PC-9 (cell line): ENCODE measurements around the gene RHOD. TPM values are rescaled to one million over a fixed set of nuclear protein-coding genes. Genes with fewer than 3 reads are reported as not detected.

Experiments used
- BruUV-seq: library from RNA; stranded (reverse); fragments of 400-500 nt; replicated peaks from 2 replicates; lab custom pipeline; 2021; lab: Mats Ljungman, UMichigan
- CTCF ChIA-PET: fragments of 300-600 bp; sonication (Branson Sonifier 250); formaldehyde crosslinking; loops from one replicate; lab custom pipeline; 2022; ENCODE audit warnings: antibody characterized with exemption; lab: Charles Lee
- POLR2A ChIA-PET: fragments of 300-600 bp; sonication (Branson Sonifier 250); formaldehyde crosslinking; loops from one replicate; lab custom pipeline; 2022; ENCODE audit warnings: antibody characterized with exemption; ENCODE audit not compliant: unreplicated experiment; lab: Charles Lee
- DNase-seq, 2 experiments: peaks; one replicate each; pipeline versions ENCODE4 v3.0.0 to v3.0.0-alpha.2; 2015 to 2022; ENCODE audit warnings: mixed read lengths in 1 of 2
- H2AFZ ChIP-seq: fragments of 200-600 bp; sonication (generic); 2 replicates; pipeline ENCODE4 v1.8.1; 2017; ENCODE audit warnings: antibody characterized with exemption
- H3F3A ChIP-seq: fragments of 200-600 bp; sonication (generic); 2 replicates; pipeline ENCODE4 v1.8.1; 2017; ENCODE audit warnings: antibody characterized with exemption, mild to moderate bottlenecking, low read depth; ENCODE audit not compliant: insufficient read depth
- H3K27ac ChIP-seq: fragments of 200-600 bp; sonication (generic); 2 replicates; pipeline ENCODE4 v1.6.1; 2016; ENCODE audit warnings: mixed run types
- H3K27me3 ChIP-seq: fragments of 200-600 bp; sonication (generic); 2 replicates; pipeline ENCODE4 v1.6.1; 2016; ENCODE audit warnings: low read depth, mixed run types; ENCODE audit not compliant: insufficient read depth
- H3K36me3 ChIP-seq: fragments of 200-600 bp; sonication (generic); 2 replicates; pipeline ENCODE4 v1.6.1; 2016; ENCODE audit warnings: low read depth, mixed run types
- H3K4me1 ChIP-seq: fragments of 200-600 bp; sonication (generic); replicated peaks from 2 replicates; pipeline ENCODE4 v1.6.1; 2016; ENCODE audit warnings: mixed run types; ENCODE audit not compliant: insufficient read depth
- H3K4me2 ChIP-seq: fragments of 200-600 bp; sonication (generic); 2 replicates; pipeline ENCODE4 v1.6.1; 2017; ENCODE audit warnings: mixed run types
- H3K4me3 ChIP-seq: fragments of 200-600 bp; sonication (generic); 2 replicates; pipeline ENCODE4 v1.6.1; 2016; ENCODE audit warnings: mixed run types
- H3K79me2 ChIP-seq: fragments of 200-600 bp; sonication (generic); 2 replicates; pipeline ENCODE4 v1.6.1; 2017; ENCODE audit warnings: low read depth, mixed run types
- H3K9me2 ChIP-seq: fragments of 200-600 bp; sonication (generic); 2 replicates; pipeline ENCODE4 v1.8.1; 2017; ENCODE audit warnings: mild to moderate bottlenecking; ENCODE audit not compliant: insufficient read depth
- H3K9me3 ChIP-seq: fragments of 200-600 bp; sonication (generic); 2 replicates; pipeline ENCODE4 v1.8.1; 2016; ENCODE audit warnings: low read depth; ENCODE audit not compliant: insufficient read depth
- H4K20me1 ChIP-seq: fragments of 200-600 bp; sonication (generic); 2 replicates; pipeline ENCODE4 v1.8.1; 2017; ENCODE audit not compliant: insufficient read depth
- EZH2 ChIP-seq: fragments of 200-600 bp; sonication (generic); IDR thresholded peaks from 2 replicates; pipeline ENCODE4 v1.8.0; 2017; ENCODE audit warnings: antibody characterized with exemption, low read depth
- intact Hi-C: fragments of 100-400 bp; cut with micrococcal nuclease; formaldehyde crosslinking; loops from one replicate; pipeline ENCODE4 v1.10.0; 2022; ENCODE audit not compliant: unreplicated experiment
- total RNA-seq: library from RNA; stranded (reverse); gene quantifications from 2 replicates; pipeline ENCODE4 v1.2.3, GENCODE V29; 2021
- TF ChIP-seq, protein P1 (sequence below): fragments of 200-600 bp; sonication (generic); conservative IDR thresholded peaks from 2 replicates; pipeline ENCODE4 v1.6.1; 2017; ENCODE audit warnings: mixed run types, antibody characterized with exemption, mild to moderate bottlenecking, moderate library complexity

Gene RHOD
- total RNA-seq, 1 experiment from 2014 or later, result 127 TPM

DNA sequence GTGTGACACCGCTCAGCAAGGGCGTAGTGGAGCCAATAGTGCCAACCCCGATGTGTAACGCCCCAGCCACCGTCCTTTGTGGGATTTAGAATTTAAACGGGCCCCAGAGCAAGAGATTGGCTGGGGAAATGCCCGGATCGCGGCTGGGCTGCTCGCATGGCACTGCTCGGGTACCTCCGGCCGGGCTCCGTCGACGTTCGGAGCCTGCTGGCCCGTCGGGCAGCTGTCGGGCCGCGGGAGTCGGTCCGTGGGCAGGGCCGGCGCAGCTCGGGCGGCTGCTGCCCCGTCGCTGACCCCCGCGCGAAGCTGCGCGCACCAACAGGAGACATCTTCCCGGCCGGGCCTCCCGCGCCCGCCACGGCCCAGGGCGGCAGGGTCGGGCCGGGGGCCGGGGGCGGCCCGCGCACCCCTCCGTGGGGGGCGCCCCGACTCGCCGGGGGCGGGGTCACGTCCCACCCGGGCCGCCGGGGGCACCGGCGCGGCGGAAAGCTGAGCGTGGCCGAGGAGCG, 61.1 kb downstream of the RHOD start:
- Histone ChIP-seq H3K9me3 (no peaks in the 10 kb centered on the region), H3K4me2 (peak overlapping the region; percentile 83; the same call in 1 of the 2 replicates), H3K36me3 (no peaks in the 10 kb centered on the region), H3K4me1 (peaks cover 13% of the 10 kb centered on the region), H4K20me1 (peaks cover 17% of the 10 kb centered on the region), H2AFZ (no peak overlapping the region; the same call in 1 of the 2 replicates), H3F3A (peaks cover 32% of the 10 kb centered on the region; the same call in 1 of the 2 replicates), H3K27me3 (no peaks in the 10 kb centered on the region), H3K27ac (no peak overlapping the region), H3K79me2 (peaks cover 34% of the 10 kb centered on the region), H3K4me3 (no peak overlapping the region; the same call in 1 of the 2 replicates), H3K9me2 (no peaks in the 10 kb centered on the region)
- intact Hi-C loops, result loop anchor here (2.0 to 5.0 kb wide), 2 partner anchors 35 to 63 kb away; no protein-coding TSS in a partner anchor
- CTCF ChIA-PET, result interaction anchor here (0.6 to 1.0 kb wide), 2 partner anchors 264 to 445 kb away, joined by 4 to 10 read pairs; no protein-coding TSS in a partner anchor
- POLR2A ChIA-PET, result interaction anchor here (0.5 to 0.6 kb wide), 3 partner anchors 12 to 128 kb away, joined by 3 to 27 read pairs (median 4); no protein-coding TSS in a partner anchor
- no TSS peak for BruUV-seq
- peak in 1 of 2 experiments; percentile 33 for DNase-seq
- no peak for TF ChIP-seq EZH2
- TF ChIP-seq, protein P1, sequence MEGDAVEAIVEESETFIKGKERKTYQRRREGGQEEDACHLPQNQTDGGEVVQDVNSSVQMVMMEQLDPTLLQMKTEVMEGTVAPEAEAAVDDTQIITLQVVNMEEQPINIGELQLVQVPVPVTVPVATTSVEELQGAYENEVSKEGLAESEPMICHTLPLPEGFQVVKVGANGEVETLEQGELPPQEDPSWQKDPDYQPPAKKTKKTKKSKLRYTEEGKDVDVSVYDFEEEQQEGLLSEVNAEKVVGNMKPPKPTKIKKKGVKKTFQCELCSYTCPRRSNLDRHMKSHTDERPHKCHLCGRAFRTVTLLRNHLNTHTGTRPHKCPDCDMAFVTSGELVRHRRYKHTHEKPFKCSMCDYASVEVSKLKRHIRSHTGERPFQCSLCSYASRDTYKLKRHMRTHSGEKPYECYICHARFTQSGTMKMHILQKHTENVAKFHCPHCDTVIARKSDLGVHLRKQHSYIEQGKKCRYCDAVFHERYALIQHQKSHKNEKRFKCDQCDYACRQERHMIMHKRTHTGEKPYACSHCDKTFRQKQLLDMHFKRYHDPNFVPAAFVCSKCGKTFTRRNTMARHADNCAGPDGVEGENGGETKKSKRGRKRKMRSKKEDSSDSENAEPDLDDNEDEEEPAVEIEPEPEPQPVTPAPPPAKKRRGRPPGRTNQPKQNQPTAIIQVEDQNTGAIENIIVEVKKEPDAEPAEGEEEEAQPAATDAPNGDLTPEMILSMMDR, result no peak

DNA sequence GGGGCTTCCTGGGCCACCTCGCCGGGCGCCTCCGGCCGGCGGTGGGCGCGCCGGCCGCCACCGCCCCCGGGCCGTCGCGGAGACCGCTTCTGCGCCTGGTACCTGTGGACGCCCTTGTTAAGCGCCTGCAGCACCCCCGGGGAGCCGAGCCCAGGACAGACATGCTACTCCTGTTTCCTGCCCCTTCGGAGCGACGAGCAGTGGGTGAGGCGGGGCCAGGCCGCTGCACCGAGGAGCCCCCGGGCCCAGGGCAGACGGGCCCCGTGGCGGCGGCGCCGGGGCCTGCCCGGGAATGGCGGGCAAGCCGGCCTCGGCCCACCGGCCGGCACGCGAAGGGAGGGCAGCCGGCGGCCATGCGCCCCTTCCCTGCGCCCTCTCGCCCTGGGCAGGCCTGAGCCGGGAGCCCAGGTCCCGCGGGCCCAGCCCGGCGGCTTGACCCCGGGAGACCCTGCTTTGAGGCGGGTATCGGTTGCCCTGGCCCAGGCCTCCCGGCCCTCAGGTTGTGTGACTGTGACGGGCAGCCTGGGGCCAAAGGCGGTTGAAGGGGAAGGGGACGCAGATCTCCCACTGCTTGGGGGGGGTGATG, 61.6 kb downstream of the RHOD start:
- TF ChIP-seq, protein P1, result no peak
- no peak for TF ChIP-seq EZH2
- Histone ChIP-seq H4K20me1 (peaks cover 19% of the 10 kb centered on the region), H2AFZ (peak overlapping the region; percentile 92), H3K9me3 (no peaks in the 10 kb centered on the region), H3K4me2 (peak overlapping the region; percentile 83), H3K9me2 (no peaks in the 10 kb centered on the region), H3K4me3 (peak overlapping the region; percentile 61; the same call in 1 of the 2 replicates), H3K4me1 (peaks cover 13% of the 10 kb centered on the region), H3F3A (peaks cover 32% of the 10 kb centered on the region; the same call in 1 of the 2 replicates), H3K27me3 (no peaks in the 10 kb centered on the region), H3K27ac (peak overlapping the region; percentile 82), H3K36me3 (0 out of 2 replicates have a peak, but pooled peaks cover under 1% of the 10 kb centered on the region), H3K79me2 (peaks cover 40% of the 10 kb centered on the region)
- POLR2A ChIA-PET, result interaction anchor here (0.6 to 1.0 kb wide), 5 partner anchors 22 to 128 kb away, joined by 3 to 13 read pairs (median 4); no protein-coding TSS in a partner anchor
- intact Hi-C loops, result loop anchor here (2.0 to 5.0 kb wide), 2 partner anchors 36 to 63 kb away; no protein-coding TSS in a partner anchor
- CTCF ChIA-PET, result interaction anchor here (0.6 kb wide), 2 partner anchors 9 to 262 kb away, joined by 3 to 5 read pairs; no protein-coding TSS in a partner anchor
- BruUV-seq, result no TSS peak
- DNase-seq, result peak; percentile 46 to 65

GRCh38 chr11:67118801-67119584, 62.3 kb downstream of the RHOD start, which contains the start of gene KDM2A:
TSS of gene KDM2A (plus strand) at chr11:67119263. CDS start at chr11:67121317, 2,054 bp downstream.
- Histone ChIP-seq H3K4me1 (peaks cover 13% of the 10 kb centered on the region), H3K27me3 (no peaks in the 10 kb centered on the region), H4K20me1 (peaks cover 19% of the 10 kb centered on the region), H3K4me2 (peak within 1 kb of the TSS; percentile 92), H3K27ac (peak within 1 kb of the TSS; percentile 82), H3K9me2 (no peaks in the 10 kb centered on the region), H3K36me3 (peaks cover 8% of the 10 kb centered on the region), H3K9me3 (no peaks in the 10 kb centered on the region), H2AFZ (peak within 1 kb of the TSS; percentile 92), H3K79me2 (peaks cover 47% of the 10 kb centered on the region), H3F3A (peaks cover 38% of the 10 kb centered on the region), H3K4me3 (peak within 1 kb of the TSS; percentile 83)
- peak; percentile 91 to 98 for DNase-seq
- ChIA-PET CTCF (interaction anchor here (0.6 kb wide), 8 partner anchors 9 to 502 kb away, joined by 3 to 6 read pairs (median 4); no protein-coding TSS in a partner anchor), POLR2A (interaction anchor here (0.5 to 1.0 kb wide), 10 partner anchors 22 to 269 kb away, joined by 3 to 13 read pairs (median 6); no protein-coding TSS in a partner anchor)
- TF ChIP-seq, protein P1, result no peak
- no TSS peak for BruUV-seq
- intact Hi-C loops, result loop anchor here (2.0 to 5.0 kb wide), 2 partner anchors 37 to 64 kb away; no protein-coding TSS in a partner anchor
